ENCODE data around the gene MDC1.
A peak's percentile ranks its signal among the peaks of the same experiment; 100 is the strongest.
"Not testable (repeated sequence)": the region's sequence is repeated elsewhere in the genome, so short reads cannot be mapped to it uniquely, and the experiment has no call there.

MDC1 gene

GRCh38 chr6:30683183-30683979, 33.7 kb downstream of the MDC1 start:
- DNase-seq (ENCODE audit: low read depth, low spot score): no peak

GRCh38 chr6:30682143-30683117, 34.7 kb downstream of the MDC1 start:
- DNase-seq (ENCODE audit: low read depth, low spot score): peak; percentile 87

GRCh38 chr6:30681766-30682142, 35.3 kb downstream of the MDC1 start:
- DNase-seq (ENCODE audit: low read depth, low spot score): no peak

- DNase-seq (ENCODE audit: low read depth, low spot score): no peak
Observed at GRCh38 chr6:30679765-30680535, 37.1 kb downstream of the MDC1 start.

GRCh38 chr6:30678964-30679726, 37.9 kb downstream of the MDC1 start:
- peak; percentile 96 for DNase-seq (ENCODE audit: low read depth, low spot score)

- no peak for DNase-seq (ENCODE audit: low read depth, low spot score)
Observed at GRCh38 chr6:30676660-30677285, 40.3 kb downstream of the MDC1 start.

- DNase-seq (ENCODE audit: low read depth, low spot score): peak; percentile 97
Observed at GRCh38 chr6:30672445-30673253, 44.4 kb downstream of the MDC1 start, which contains the start of gene DHX16. Gene DHX16, minus strand, starts transcription at chr6:30673006. Its CDS starts 165 bp downstream, at chr6:30672841.

- peak; percentile 33 for DNase-seq (ENCODE audit: low read depth, low spot score)
Observed at GRCh38 chr6:30670760-30671527, 46.1 kb downstream of the MDC1 start.

GRCh38 chr6:30666300-30666699, 50.8 kb downstream of the MDC1 start:
- DNase-seq (ENCODE audit: low read depth, low spot score): not testable (repeated sequence)

- no peak for DNase-seq (ENCODE audit: low read depth, low spot score)
Observed at GRCh38 chr6:30664994-30665767, 51.9 kb downstream of the MDC1 start.

- DNase-seq (ENCODE audit: low read depth, low spot score): not testable (repeated sequence)
Observed at GRCh38 chr6:30657922-30658321, 59.2 kb downstream of the MDC1 start.

GRCh38 chr6:30657454-30657853, 59.6 kb downstream of the MDC1 start:
- DNase-seq (ENCODE audit: low read depth, low spot score): no peak

- no peak for DNase-seq (ENCODE audit: low read depth, low spot score)
Observed at GRCh38 chr6:30656513-30656912, 60.6 kb downstream of the MDC1 start.

- no peak for DNase-seq (ENCODE audit: low read depth, low spot score)
Observed at GRCh38 chr6:30655743-30656094, 61.4 kb downstream of the MDC1 start.

GRCh38 chr6:30654798-30655742, 62.0 kb downstream of the MDC1 start:
- DNase-seq (ENCODE audit: low read depth, low spot score): no peak

GRCh38 chr6:30651143-30651542, 65.9 kb downstream of the MDC1 start:
- DNase-seq (ENCODE audit: low read depth, low spot score): no peak

All from ELF-1 (cell line).